ENCODE data around the gene CYP24A1.

Gene CYP24A1

GRCh38 chr20:54114109-54114508 is 59.7 kb downstream of the CYP24A1 start:
- Mint-ChIP-seq H3K36me3 (ENCODE audit: insufficient read depth) (no peaks in the 10 kb centered on the region), H3K4me1 (no peaks in the 10 kb centered on the region), H3K9me3 (no peaks in the 10 kb centered on the region), H3K4me3 (no peak overlapping the region), H3K27ac (ENCODE audit: low read depth) (no peak overlapping the region), H3K27me3 (peaks cover 20% of the 10 kb centered on the region)
- DNase-seq (ENCODE audit: low spot score in 2 of 2) (no peak), ATAC-seq (replicated peaks; ENCODE audit: extremely low read depth, poor library complexity, severe bottlenecking) (no peak)

DNA sequence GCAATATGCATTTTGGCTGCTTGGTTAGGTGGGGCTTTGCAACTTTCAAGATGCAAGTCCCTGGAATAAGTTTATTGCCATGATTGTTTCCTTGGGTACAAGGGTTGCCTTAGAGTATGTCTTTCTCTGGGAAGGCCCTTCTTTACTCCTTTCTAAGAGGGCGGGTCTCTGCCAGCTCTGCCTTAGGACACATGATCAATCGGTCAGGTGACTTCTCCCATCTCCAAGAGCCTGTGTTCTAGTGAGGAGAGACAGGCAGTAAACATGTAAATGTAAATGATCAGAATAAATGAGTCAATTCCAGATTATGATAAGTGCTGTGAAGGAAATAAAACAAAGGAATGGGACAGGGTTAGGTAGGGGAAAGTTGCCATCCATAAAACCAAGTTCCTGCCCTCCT is 60.2 kb downstream of the CYP24A1 start:
- no peak for ATAC-seq (replicated peaks; ENCODE audit: extremely low read depth, poor library complexity, severe bottlenecking)
- H3K4me1 Mint-ChIP-seq = no peaks in the 10 kb centered on the region

DNA sequence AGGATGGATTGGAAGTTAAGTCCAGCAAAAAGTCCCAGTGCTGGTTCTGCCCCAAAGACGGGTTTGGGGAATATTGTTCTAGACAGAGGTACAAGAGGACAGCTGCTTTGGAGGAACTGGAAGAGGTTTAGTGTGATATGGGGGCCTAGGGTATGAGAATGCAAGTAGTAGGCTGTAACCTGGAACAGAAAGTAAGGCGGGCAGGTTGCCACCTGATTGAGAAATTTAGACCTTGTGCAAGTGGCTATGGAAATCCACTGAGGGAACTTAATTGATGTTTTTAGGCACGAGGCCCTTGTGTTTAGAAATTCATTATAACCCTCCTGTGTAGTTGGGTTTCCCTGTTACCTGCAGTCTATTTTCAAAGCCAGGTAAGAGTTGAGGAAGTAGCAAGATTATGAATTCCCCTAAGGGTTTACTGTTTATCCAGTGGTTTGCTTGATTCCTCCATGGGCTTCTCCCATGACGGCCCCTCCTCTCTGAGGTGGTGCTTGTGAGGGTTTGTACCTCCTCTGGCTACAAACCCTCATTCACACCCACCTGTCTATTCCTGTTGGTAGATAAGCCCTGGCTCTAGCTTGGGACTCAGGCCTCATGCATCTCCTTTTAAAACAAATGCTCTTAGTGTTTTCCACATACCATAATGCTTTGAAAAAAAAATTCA is 61.4 kb downstream of the CYP24A1 start:
- H3K4me1 Mint-ChIP-seq = no peaks in the 10 kb centered on the region
- no peak for DNase-seq (ENCODE audit: low spot score in 2 of 2)
- H3K27ac Mint-ChIP-seq (ENCODE audit: low read depth) = no peak overlapping the region

More for the DNA sequence above, 60.2 kb downstream of the CYP24A1 start:
- Mint-ChIP-seq H3K4me3 (no peak overlapping the region), H3K36me3 (ENCODE audit: insufficient read depth) (no peaks in the 10 kb centered on the region), H3K27ac (ENCODE audit: low read depth) (no peak overlapping the region), H3K9me3 (no peaks in the 10 kb centered on the region), H3K27me3 (peaks cover 20% of the 10 kb centered on the region)
- DNase-seq (ENCODE audit: low spot score in 2 of 2) = no peak

DNA sequence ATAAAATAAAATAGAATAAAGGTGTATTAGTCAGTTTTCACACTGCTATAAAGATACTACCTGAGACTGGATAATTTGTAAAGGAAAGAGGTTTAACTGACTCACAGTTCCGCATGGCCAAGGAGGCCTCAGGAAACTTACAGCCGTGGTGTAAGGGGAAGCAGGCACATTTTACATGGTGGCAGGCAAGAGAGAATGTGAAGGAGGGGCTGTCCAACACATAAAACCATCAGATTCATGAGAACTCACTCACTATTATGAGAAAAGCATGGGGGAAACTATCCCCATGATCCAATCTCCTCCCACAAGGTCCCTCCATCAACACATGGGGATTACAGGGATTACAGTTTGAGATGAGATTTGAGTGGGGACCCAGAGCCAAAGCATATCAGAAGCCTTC is 62.3 kb downstream of the CYP24A1 start:
- Mint-ChIP-seq H3K9me3 (no peaks in the 10 kb centered on the region), H3K4me3 (no peak overlapping the region), H3K4me1 (no peaks in the 10 kb centered on the region), H3K27me3 (peaks cover 20% of the 10 kb centered on the region), H3K27ac (ENCODE audit: low read depth) (no peak overlapping the region), H3K36me3 (ENCODE audit: insufficient read depth) (no peaks in the 10 kb centered on the region)
- ATAC-seq (replicated peaks; ENCODE audit: extremely low read depth, poor library complexity, severe bottlenecking) (no peak), DNase-seq (ENCODE audit: low spot score in 2 of 2) (no peak)

More for the DNA sequence above, 61.4 kb downstream of the CYP24A1 start:
- Mint-ChIP-seq H3K4me3 (no peak overlapping the region), H3K9me3 (no peaks in the 10 kb centered on the region), H3K36me3 (ENCODE audit: insufficient read depth) (no peaks in the 10 kb centered on the region), H3K27me3 (peaks cover 20% of the 10 kb centered on the region)
- ATAC-seq (replicated peaks; ENCODE audit: extremely low read depth, poor library complexity, severe bottlenecking) = no peak

DNA sequence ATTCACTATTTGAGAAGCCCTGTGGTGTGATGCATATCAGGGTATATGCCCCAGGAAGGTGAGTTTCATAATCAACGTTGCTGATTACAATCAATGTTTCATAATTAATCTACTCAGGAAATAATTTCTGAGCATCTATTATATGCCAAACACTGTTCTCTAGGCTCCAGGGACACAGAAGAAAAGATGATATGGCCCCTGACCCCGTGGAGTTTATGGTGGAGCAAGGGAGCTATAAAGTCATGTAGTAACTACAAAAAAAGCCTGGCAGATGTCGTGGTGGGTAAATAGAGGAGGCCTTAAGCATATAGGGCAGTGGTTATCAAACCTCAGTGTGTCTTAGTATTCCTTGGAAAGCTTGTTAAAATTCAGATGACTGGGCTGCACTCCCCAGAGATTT is 63.3 kb downstream of the CYP24A1 start:
- no peaks in the 10 kb centered on the region for H3K4me1 Mint-ChIP-seq
- no peak for ATAC-seq (replicated peaks; ENCODE audit: extremely low read depth, poor library complexity, severe bottlenecking)
- no peak overlapping the region for H3K27ac Mint-ChIP-seq (ENCODE audit: low read depth)
- peaks cover 20% of the 10 kb centered on the region for H3K27me3 Mint-ChIP-seq
- DNase-seq (ENCODE audit: low spot score in 2 of 2) = no peak
- no peaks in the 10 kb centered on the region for H3K36me3 Mint-ChIP-seq (ENCODE audit: insufficient read depth)
- H3K9me3 Mint-ChIP-seq = no peaks in the 10 kb centered on the region
- H3K4me3 Mint-ChIP-seq = no peak overlapping the region

DNA sequence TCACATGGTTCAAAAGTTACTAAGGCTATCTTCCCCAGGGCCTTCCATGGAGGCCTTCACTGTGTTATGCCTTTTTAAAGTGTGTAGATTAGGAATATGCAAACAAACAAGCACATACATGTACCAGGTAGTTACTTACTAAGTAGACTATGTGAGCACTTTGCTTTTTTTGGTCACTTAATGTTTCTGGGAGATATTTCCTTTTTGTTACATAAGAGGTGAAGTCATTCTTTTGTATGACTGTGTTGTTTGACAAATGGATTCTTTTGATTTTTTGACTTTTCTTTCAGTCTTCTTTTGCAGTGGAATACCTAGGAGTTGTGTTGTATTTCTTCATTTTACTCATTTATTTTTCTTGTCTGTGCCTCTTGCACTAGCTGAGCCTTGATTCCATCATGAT is 63.7 kb downstream of the CYP24A1 start:
- H3K27ac Mint-ChIP-seq (ENCODE audit: low read depth) = no peak overlapping the region
- H3K27me3 Mint-ChIP-seq = peaks cover 20% of the 10 kb centered on the region
- ATAC-seq (replicated peaks; ENCODE audit: extremely low read depth, poor library complexity, severe bottlenecking) (no peak), DNase-seq (ENCODE audit: low spot score in 2 of 2) (no peak)
- H3K4me1 Mint-ChIP-seq = no peaks in the 10 kb centered on the region
- H3K36me3 Mint-ChIP-seq (ENCODE audit: insufficient read depth) = no peaks in the 10 kb centered on the region
- H3K9me3 Mint-ChIP-seq = no peaks in the 10 kb centered on the region
- H3K4me3 Mint-ChIP-seq = no peak overlapping the region

GRCh38 chr20:54108817-54109216 is 65.0 kb downstream of the CYP24A1 start:
- ATAC-seq (replicated peaks; ENCODE audit: extremely low read depth, poor library complexity, severe bottlenecking) (no peak), DNase-seq (ENCODE audit: low spot score in 2 of 2) (no peak)
- Mint-ChIP-seq H3K4me3 (no peak overlapping the region), H3K36me3 (ENCODE audit: insufficient read depth) (no peaks in the 10 kb centered on the region), H3K27ac (ENCODE audit: low read depth) (no peak overlapping the region), H3K4me1 (no peaks in the 10 kb centered on the region), H3K27me3 (peaks cover 12% of the 10 kb centered on the region), H3K9me3 (no peaks in the 10 kb centered on the region)

DNA sequence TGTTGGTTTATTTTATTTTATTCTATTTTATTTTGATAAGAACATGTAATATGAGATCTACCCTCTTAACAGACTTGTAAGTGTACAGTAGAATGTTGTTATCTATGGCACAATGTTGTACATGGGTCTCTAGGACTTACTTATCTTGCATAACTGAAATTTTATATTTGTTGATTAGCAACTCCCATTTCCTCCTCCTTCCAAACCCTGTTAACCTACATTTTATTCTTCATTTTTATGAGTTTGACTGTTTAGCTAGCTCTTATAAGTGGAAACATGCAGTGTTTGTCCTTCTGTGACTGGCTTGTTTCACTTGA is 65.5 kb downstream of the CYP24A1 start:
- DNase-seq (ENCODE audit: low spot score in 2 of 2) (no peak), ATAC-seq (replicated peaks; ENCODE audit: extremely low read depth, poor library complexity, severe bottlenecking) (no peak)
- Mint-ChIP-seq H3K4me3 (no peak overlapping the region), H3K27me3 (peaks cover 8% of the 10 kb centered on the region), H3K9me3 (no peaks in the 10 kb centered on the region), H3K4me1 (no peaks in the 10 kb centered on the region), H3K36me3 (ENCODE audit: insufficient read depth) (no peaks in the 10 kb centered on the region), H3K27ac (ENCODE audit: low read depth) (no peak overlapping the region)

DNA sequence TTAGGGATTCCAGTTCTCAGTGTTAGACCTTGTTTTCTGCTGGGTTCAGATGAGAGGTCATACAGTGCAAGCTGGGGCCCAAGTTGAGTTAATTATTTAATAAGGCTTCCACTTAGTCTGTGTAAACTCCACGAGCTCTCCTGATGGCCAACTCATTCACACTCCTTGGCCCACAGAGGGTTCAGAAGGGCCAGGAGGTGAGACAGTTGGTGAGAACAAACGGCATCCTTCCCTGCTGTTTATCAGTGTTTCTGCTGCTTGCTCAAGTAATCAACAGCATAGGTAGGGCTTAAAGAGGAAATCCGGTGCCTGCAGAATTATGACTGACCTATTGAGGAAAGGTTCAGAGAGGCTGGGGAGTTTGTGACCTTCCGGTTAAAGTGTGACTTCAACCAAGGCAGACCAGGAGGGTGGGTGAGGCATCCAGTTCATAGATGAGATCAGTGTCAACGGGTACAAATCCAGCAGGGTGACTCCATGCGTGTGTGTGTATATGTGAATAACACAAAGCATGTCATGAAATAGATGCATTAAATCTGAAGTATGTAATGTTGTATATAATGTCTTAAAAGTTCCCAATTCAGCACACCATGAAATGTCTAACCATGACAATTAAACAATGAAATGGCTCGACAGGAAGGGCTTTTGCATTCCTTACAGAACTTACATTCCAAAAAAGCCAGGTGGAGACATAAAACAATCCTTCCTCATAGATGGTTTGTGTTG is 66.0 kb downstream of the CYP24A1 start:
- no peak for DNase-seq (ENCODE audit: low spot score in 2 of 2)
- Mint-ChIP-seq H3K9me3 (no peaks in the 10 kb centered on the region), H3K27me3 (peaks cover 6% of the 10 kb centered on the region), H3K36me3 (ENCODE audit: insufficient read depth) (no peaks in the 10 kb centered on the region), H3K4me1 (no peaks in the 10 kb centered on the region), H3K4me3 (no peak overlapping the region), H3K27ac (ENCODE audit: low read depth) (no peak overlapping the region)
- ATAC-seq (replicated peaks; ENCODE audit: extremely low read depth, poor library complexity, severe bottlenecking) = no peak

DNA sequence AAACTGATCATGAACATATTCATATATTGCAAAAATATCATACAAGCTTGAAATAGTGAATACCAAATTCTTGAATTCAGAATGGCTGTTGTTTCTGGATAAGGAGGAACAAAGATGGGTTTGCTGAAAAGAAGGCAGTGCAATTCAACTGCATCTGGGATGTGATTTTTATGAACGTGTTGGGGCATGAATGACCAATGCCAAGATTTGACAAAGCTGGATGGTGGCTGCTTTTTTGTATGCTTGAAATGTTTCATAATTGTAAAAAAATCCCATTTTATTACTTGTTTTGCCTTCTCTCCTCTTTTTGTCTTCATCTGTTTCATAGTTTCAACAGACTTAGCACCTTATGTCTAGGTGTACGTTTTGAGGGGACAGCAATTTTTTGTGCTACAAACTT is 66.6 kb downstream of the CYP24A1 start:
- no peak for DNase-seq (ENCODE audit: low spot score in 2 of 2)
- H3K4me1 Mint-ChIP-seq = no peaks in the 10 kb centered on the region
- H3K36me3 Mint-ChIP-seq (ENCODE audit: insufficient read depth) = no peaks in the 10 kb centered on the region
- H3K9me3 Mint-ChIP-seq = no peaks in the 10 kb centered on the region
- no peak for ATAC-seq (replicated peaks; ENCODE audit: extremely low read depth, poor library complexity, severe bottlenecking)
- no peak overlapping the region for H3K27ac Mint-ChIP-seq (ENCODE audit: low read depth)
- H3K4me3 Mint-ChIP-seq = no peak overlapping the region
- H3K27me3 Mint-ChIP-seq = peaks cover 6% of the 10 kb centered on the region

GRCh38 chr20:54106162-54106561 is 67.6 kb downstream of the CYP24A1 start:
- Mint-ChIP-seq H3K4me1 (no peaks in the 10 kb centered on the region), H3K4me3 (no peak overlapping the region), H3K27ac (ENCODE audit: low read depth) (no peak overlapping the region), H3K27me3 (peaks cover 6% of the 10 kb centered on the region), H3K9me3 (no peaks in the 10 kb centered on the region), H3K36me3 (ENCODE audit: insufficient read depth) (no peaks in the 10 kb centered on the region)
- no peak for DNase-seq (ENCODE audit: low spot score in 2 of 2)
- no peak for ATAC-seq (replicated peaks; ENCODE audit: extremely low read depth, poor library complexity, severe bottlenecking)

DNA sequence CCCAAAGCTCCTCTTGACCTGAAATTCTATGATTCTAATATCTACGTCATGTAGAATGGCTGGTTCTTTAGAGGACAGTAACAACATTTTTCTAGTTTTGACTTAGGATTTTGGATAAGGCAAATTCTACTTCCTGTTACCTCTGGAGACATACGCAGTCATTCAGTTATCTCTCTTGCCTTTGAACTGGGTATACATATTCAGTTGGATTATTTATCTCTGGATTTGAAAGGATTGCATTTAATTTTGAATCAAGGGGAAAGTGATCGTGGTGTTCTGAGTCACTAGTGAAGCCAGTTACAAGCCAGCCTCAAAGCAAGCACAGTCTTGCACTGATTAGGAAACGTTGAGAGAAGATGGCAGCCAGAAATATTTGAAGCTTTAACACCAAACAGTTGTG is 68.1 kb downstream of the CYP24A1 start:
- Mint-ChIP-seq H3K27ac (ENCODE audit: low read depth) (no peak overlapping the region), H3K9me3 (no peaks in the 10 kb centered on the region), H3K4me1 (no peaks in the 10 kb centered on the region), H3K27me3 (peaks cover 6% of the 10 kb centered on the region), H3K4me3 (no peak overlapping the region), H3K36me3 (ENCODE audit: insufficient read depth) (no peaks in the 10 kb centered on the region)
- DNase-seq (ENCODE audit: low spot score in 2 of 2) (no peak), ATAC-seq (replicated peaks; ENCODE audit: extremely low read depth, poor library complexity, severe bottlenecking) (no peak)

GRCh38 chr20:54104781-54105180 is 69.0 kb downstream of the CYP24A1 start:
- H3K9me3 Mint-ChIP-seq = no peaks in the 10 kb centered on the region
- no peak overlapping the region for H3K27ac Mint-ChIP-seq (ENCODE audit: low read depth)
- H3K27me3 Mint-ChIP-seq = peaks cover 6% of the 10 kb centered on the region
- H3K4me1 Mint-ChIP-seq = no peaks in the 10 kb centered on the region
- no peaks in the 10 kb centered on the region for H3K36me3 Mint-ChIP-seq (ENCODE audit: insufficient read depth)
- ATAC-seq (replicated peaks; ENCODE audit: extremely low read depth, poor library complexity, severe bottlenecking) (no peak), DNase-seq (ENCODE audit: low spot score in 2 of 2) (no peak)
- H3K4me3 Mint-ChIP-seq = no peak overlapping the region

Data from central memory CD8-positive, alpha-beta T cell (primary cell).